ENCODE results near the gene SMARCC1.

SMARCC1 gene

GRCh38 chr3:47536221-47536891 lies 245.3 kb downstream of the SMARCC1 start:
- no peak for DNase-seq

All from hematopoietic multipotent progenitor cell treated with erythropoietin and hydrocortisone succinate and interleukin-3 and kit ligand, for 4 days (in vitro differentiated cells).